H1 (cell line): Measurements from ENCODE around the gene PSPN. TPM values are rescaled to one million over a fixed set of nuclear protein-coding genes. Genes with fewer than 3 reads are reported as not detected.

Experiments used
- CHD7 ChIP-seq: fragments of 300-600 bp; sonication (generic); IDR thresholded peaks from 2 replicates; pipeline ENCODE4 v1.7.1; 2012; ENCODE audit warnings: low read length, moderate library complexity, mild to moderate bottlenecking, inconsistent platforms; ENCODE audit not compliant: insufficient replicate concordance
- E2F6 ChIP-seq: IDR thresholded peaks from 2 replicates; pipeline ENCODE4 v1.6.1; 2012; ENCODE audit warnings: inconsistent platforms
- SUZ12 ChIP-seq: fragments of 200-600 bp; sonication (generic); IDR thresholded peaks from 2 replicates; pipeline ENCODE4 v1.6.1; 2012; ENCODE audit warnings: mild to moderate bottlenecking, inconsistent platforms, low read length, moderate library complexity, mixed read lengths
- polyA plus RNA-seq, 7 experiments: library from polyadenylated mRNA; depleted of rRNA in 3 of 7; stranded (reverse) in 5 of 7; unstranded in 2 of 7; fragments of >200 nt in 5 of 7; fragments of 200-250 nt in 2 of 7; gene quantifications; 1 replicate in 5 of 7; 2 replicates in 1 of 7; 4 replicates in 1 of 7; pipeline versions ENCODE4 v1.2.1 to v1.2.3, GENCODE V29; 2011 to 2013; ENCODE audit warnings: missing spikeins in 2 of 7, mixed read lengths in 2 of 7
- total RNA-seq: library from RNA; stranded (reverse); fragmentation: NEBNext Ultra II Directional; extraction: Animal tissue kit (Norgen Biotek cat#: 25700); gene quantifications from 2 replicates; pipeline ENCODE4 v1.2.1, GENCODE V29; 2021

The PSPN gene
- total and polyA plus RNA-seq, 2 of the 8 experiments (the other 6 are each of a cell fraction or from before 2014, with no cell fraction given): 1.0 to 2.1 TPM

GRCh38 chr19:6424939-6425731 is 49.4 kb upstream of the PSPN start (continued):
- TF ChIP-seq CHD7: no peak
- TF ChIP-seq E2F6: peak; percentile 100
- TF ChIP-seq SUZ12: no peak
- TF ChIP-seq, all 59 proteins: peak for 15
